Gastrocnemius medialis (tissue), 4 donors: ENCODE data around the gene NLRX1.
"Not testable (repeated sequence)": the region's sequence is repeated elsewhere in the genome, so short reads cannot be mapped to it uniquely, and the experiment has no call there.

Experiments
- POLR2A ChIP-seq, 2 donors: fragments of 450-650 bp; IDR thresholded peaks; one replicate each; pipeline ENCODE4 v1.6.1; 2017; ENCODE audit warnings: antibody characterized with exemption in 2 of 2, mild to moderate bottlenecking in 2 of 2, moderate library complexity in 2 of 2
- TF ChIP-seq, protein P1 (sequence below), 5 experiments: fragments of 450-650 bp in 3 of 5; fragments of 200-600 bp in 2 of 5; sonication (generic) in 2 of 5; IDR thresholded peaks in 4 of 5; conservative IDR thresholded peaks in 1 of 5; 1 replicate in 4 of 5; 2 replicates in 1 of 5; pipeline ENCODE4 v1.5.1; 2016 to 2019; ENCODE audit warnings: antibody characterized with exemption in 5 of 5, mild to moderate bottlenecking in 3 of 5, moderate library complexity in 3 of 5

DNA sequence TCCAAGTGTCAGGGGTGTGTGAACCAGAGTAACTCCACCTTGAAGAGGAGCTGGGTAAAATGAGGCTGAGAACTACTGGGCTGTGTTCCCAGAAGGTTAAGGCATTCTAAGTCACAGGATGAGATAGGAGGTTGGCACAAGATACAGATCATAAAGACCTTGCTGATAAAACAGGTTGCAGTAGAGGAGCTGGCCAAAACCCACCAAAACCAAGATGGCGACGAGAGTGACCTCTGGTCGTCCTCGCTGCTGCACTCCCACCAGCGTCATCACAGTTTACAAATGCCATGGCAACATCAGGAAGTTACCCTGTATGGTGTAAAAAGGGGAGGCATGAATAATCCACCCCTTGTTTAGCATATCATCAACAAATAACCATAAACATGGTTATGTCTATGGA is 32.7 kb downstream of the NLRX1 start:
- TF ChIP-seq, protein P1, sequence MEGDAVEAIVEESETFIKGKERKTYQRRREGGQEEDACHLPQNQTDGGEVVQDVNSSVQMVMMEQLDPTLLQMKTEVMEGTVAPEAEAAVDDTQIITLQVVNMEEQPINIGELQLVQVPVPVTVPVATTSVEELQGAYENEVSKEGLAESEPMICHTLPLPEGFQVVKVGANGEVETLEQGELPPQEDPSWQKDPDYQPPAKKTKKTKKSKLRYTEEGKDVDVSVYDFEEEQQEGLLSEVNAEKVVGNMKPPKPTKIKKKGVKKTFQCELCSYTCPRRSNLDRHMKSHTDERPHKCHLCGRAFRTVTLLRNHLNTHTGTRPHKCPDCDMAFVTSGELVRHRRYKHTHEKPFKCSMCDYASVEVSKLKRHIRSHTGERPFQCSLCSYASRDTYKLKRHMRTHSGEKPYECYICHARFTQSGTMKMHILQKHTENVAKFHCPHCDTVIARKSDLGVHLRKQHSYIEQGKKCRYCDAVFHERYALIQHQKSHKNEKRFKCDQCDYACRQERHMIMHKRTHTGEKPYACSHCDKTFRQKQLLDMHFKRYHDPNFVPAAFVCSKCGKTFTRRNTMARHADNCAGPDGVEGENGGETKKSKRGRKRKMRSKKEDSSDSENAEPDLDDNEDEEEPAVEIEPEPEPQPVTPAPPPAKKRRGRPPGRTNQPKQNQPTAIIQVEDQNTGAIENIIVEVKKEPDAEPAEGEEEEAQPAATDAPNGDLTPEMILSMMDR (IDR thresholded peaks at IDR 0.05 in 4 of 5, conservative IDR thresholded peaks at IDR 0.05 in 1 of 5), result not testable (repeated sequence)
- TF ChIP-seq POLR2A (IDR thresholded peaks at IDR 0.05), result not testable (repeated sequence)
